ENCODE results near the gene OR51F2. TPM values are rescaled to one million over a fixed set of nuclear protein-coding genes. Genes with fewer than 3 reads are reported as not detected.
"Not testable (repeated sequence)": the region's sequence is repeated elsewhere in the genome, so short reads cannot be mapped to it uniquely, and the experiment has no call there.

OR51F2 gene
- total and polyA plus RNA-seq, 5 experiments from 2014 or later: not detected

DNA sequence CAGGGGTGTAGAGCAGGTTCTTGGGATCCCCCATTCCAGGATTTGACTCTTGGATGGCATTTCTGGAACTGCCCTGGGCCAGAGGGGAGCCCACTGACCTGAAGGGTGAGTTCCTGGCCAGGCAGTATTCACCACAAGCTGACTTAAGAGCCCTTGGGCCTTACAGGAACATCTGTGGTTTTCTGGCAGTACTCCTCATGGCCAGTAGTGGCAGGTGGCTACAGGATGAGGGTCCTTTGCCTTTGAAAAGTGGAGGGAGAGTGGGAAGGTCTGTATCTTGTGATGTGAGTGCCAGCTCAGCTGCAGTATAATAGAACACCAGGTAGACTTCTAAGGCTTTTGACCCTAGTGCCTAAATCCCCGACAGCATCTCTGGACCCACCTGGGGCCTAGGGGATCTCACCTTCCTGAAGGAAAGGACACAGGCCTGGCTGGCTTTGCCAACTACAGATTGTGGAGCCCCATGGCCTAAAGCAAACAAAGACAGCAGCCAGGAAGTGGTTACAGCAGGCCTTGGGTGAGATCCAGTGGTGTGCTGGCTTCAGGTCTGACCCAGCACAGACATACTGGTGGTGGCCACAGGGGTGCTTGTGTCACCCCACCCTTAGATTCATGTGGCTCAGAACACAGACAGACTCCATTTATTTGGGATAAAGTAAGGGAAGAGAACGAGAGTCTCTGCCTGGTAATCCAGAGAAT lies 18.9 kb downstream of the OR51F2 start:
- Mint-ChIP-seq H3K4me3 (no peak overlapping the region), H3K36me3 (no peaks in the 10 kb centered on the region), H3K27ac (no peak overlapping the region), H3K9me3 (peaks cover 0 to 2% (median 0%) of the 10 kb centered on the region in 9 donors), H3K4me1 (no peaks in the 10 kb centered on the region), H3K27me3 (peaks cover 2 to 22% (median 5%) of the 10 kb centered on the region in 5 donors)
- POLR2A ChIA-PET: no interaction called here
- DNase-seq (no peak), ATAC-seq (no peak)

GRCh38 chr11:4848908-4849532 lies 27.9 kb downstream of the OR51F2 start, which contains the start of gene OR51S1:
Gene OR51S1, minus strand, starts transcription at chr11:4849208. Its CDS starts 0 bp downstream, at chr11:4849208.
- H3K4me3 Mint-ChIP-seq: no peak within 1 kb of the TSS
- no peaks in the 10 kb centered on the region for H3K36me3 Mint-ChIP-seq
- POLR2A ChIA-PET: no interaction called here
- H3K27ac Mint-ChIP-seq: peak within 1 kb of the TSS in 1 of 10 donors; percentile 65
- peaks cover 0 to 2% (median 0%) of the 10 kb centered on the region in 9 donors for H3K9me3 Mint-ChIP-seq
- DNase-seq (no peak), ATAC-seq (no peak)
- peaks cover 1 to 25% (median 21%) of the 10 kb centered on the region in 5 donors for H3K27me3 Mint-ChIP-seq
- peaks cover 0 to 2% (median 0%) of the 10 kb centered on the region in 4 donors for H3K4me1 Mint-ChIP-seq

DNA sequence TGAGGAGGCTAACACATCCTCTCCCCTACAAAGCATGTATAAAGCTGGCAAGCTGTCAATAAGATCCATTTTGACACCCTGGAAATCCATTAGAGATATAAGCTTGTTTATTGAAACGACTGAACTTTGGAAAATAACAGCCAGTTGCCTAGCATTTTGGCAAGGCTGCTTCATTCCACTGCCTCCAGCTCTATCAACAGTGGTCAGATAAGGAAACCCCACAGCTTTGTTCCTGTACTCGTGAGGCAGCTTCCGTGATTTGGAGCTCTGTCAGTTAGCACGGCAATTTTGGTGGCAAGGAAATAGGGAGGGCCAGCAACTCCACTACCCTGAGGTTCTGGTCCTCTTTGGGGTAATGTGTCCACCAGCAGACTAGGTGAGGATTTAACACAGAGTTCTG lies 29.9 kb downstream of the OR51F2 start:
- H3K36me3 Mint-ChIP-seq: no peaks in the 10 kb centered on the region
- H3K4me1 Mint-ChIP-seq: peaks cover 0 to 2% (median 0%) of the 10 kb centered on the region in 4 donors
- DNase-seq (no peak), ATAC-seq (no peak)
- H3K9me3 Mint-ChIP-seq: peaks cover 0 to 9% (median 0%) of the 10 kb centered on the region in 9 donors
- no peak overlapping the region for H3K4me3 Mint-ChIP-seq
- no peak overlapping the region for H3K27ac Mint-ChIP-seq
- peaks cover 1 to 31% (median 21%) of the 10 kb centered on the region in 5 donors for H3K27me3 Mint-ChIP-seq
- POLR2A ChIA-PET: no interaction called here

DNA sequence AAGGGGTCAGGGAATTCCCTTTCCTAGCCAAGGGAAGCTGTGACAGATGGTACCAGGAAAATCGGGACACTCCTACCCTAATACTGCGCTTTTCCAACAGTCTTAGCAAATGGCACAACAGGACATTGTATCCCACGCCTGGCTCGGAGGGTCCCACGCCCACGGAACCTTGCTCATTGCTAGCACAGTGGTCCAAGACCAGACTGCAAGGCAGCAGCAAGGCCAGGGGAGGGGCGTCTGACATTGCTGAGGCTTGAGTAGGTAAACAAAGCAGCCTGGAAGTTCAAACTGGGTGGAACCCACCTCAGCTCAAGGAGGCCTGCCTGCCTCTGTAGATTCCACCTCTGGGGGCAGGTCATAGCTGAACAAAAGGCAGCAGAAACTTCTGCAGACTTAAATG lies 33.2 kb downstream of the OR51F2 start:
- H3K4me1 Mint-ChIP-seq, H3K4me3 Mint-ChIP-seq, H3K36me3 Mint-ChIP-seq, ATAC-seq, DNase-seq, POLR2A ChIA-PET, H3K27ac Mint-ChIP-seq: not testable (repeated sequence)
- peaks cover 1 to 16% (median 6%) of the 10 kb centered on the region in 5 donors for H3K27me3 Mint-ChIP-seq
- H3K9me3 Mint-ChIP-seq: peaks cover 0 to 10% (median 0%) of the 10 kb centered on the region in 9 donors

- H3K36me3 Mint-ChIP-seq: no peaks in the 10 kb centered on the region
- POLR2A ChIA-PET: no interaction called here
- peaks cover 0 to 11% (median 3%) of the 10 kb centered on the region in 9 donors for H3K9me3 Mint-ChIP-seq
- H3K4me3 Mint-ChIP-seq: no peak overlapping the region
- peaks cover 0 to 7% (median 1%) of the 10 kb centered on the region in 5 donors for H3K27me3 Mint-ChIP-seq
- DNase-seq (no peak), ATAC-seq (no peak)
- no peak overlapping the region for H3K27ac Mint-ChIP-seq
- H3K4me1 Mint-ChIP-seq: no peaks in the 10 kb centered on the region
Observed at GRCh38 chr11:4862447-4863236, 41.5 kb downstream of the OR51F2 start.

DNA sequence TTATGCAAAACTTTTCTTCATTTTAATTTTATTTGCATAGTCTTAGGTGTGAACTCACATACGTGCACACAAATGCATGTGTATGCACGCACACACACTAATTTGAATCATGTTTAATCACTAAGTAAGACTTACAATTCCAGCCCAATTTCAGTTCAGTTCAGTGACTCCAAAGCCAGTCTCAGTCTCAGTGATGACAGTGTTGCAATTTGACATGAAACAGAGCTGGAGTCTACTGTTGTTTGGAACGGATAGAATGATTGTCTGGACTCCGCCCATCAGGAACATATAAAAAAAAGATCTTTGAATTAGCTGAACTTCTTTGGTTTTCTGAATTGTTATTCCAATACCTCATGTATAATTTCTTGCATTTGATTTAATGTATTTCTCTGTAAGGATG lies 42.8 kb downstream of the OR51F2 start:
- POLR2A ChIA-PET: no interaction called here
- Mint-ChIP-seq H3K4me1 (no peaks in the 10 kb centered on the region), H3K27me3 (peaks cover 0 to 7% (median 1%) of the 10 kb centered on the region in 5 donors), H3K4me3 (no peak overlapping the region), H3K9me3 (peaks cover 0 to 11% (median 4%) of the 10 kb centered on the region in 9 donors), H3K27ac (no peak overlapping the region), H3K36me3 (no peaks in the 10 kb centered on the region)
- ATAC-seq (no peak), DNase-seq (no peak)

GRCh38 chr11:4865855-4866254 lies 44.7 kb downstream of the OR51F2 start:
- Mint-ChIP-seq H3K4me1 (no peaks in the 10 kb centered on the region), H3K36me3 (no peaks in the 10 kb centered on the region), H3K9me3 (peaks cover 0 to 10% (median 6%) of the 10 kb centered on the region in 9 donors), H3K27me3 (peaks cover 0 to 3% (median 0%) of the 10 kb centered on the region in 5 donors), H3K27ac (no peak overlapping the region), H3K4me3 (no peak overlapping the region)
- no peak for DNase-seq
- ATAC-seq: no peak
- POLR2A ChIA-PET: no interaction called here

Other genes with a start within 250 kb of the OR51F2 start
- gene OR52I2, start 239.6 kb upstream of the OR51F2 start, total RNA-seq: not detected
- gene OR52I2, start 239.6 kb upstream of the OR51F2 start, polyA plus RNA-seq: not detected
- not detected for gene OR52I1, start 227.3 kb upstream of the OR51F2 start, total RNA-seq
- gene OR52I1, start 227.3 kb upstream of the OR51F2 start, polyA plus RNA-seq: not detected
- 10 to 100 TPM; 22.2 to 24.2 TPM for gene TRIM68, start 213.1 kb upstream of the OR51F2 start, total RNA-seq
- 10 to 100 TPM; 11.1 to 16.1 (median 12.1) TPM for gene TRIM68, start 213.1 kb upstream of the OR51F2 start, polyA plus RNA-seq
- not detected for gene OR51D1, start 183.8 kb upstream of the OR51F2 start, total RNA-seq
- gene OR51D1, start 183.8 kb upstream of the OR51F2 start, polyA plus RNA-seq: not detected
- gene OR51E1, start 177.3 kb upstream of the OR51F2 start, total RNA-seq: not detected
- gene OR51E1, start 177.3 kb upstream of the OR51F2 start, polyA plus RNA-seq: not detected
- not detected for gene OR51E2, start 123.5 kb upstream of the OR51F2 start, total RNA-seq
- not detected for gene OR51E2, start 123.5 kb upstream of the OR51F2 start, polyA plus RNA-seq
- not detected for gene MMP26, start 116.5 kb upstream of the OR51F2 start, total RNA-seq
- gene MMP26, start 116.5 kb upstream of the OR51F2 start, polyA plus RNA-seq: not detected
- gene OR51F1, start 51.4 kb upstream of the OR51F2 start, total RNA-seq: not detected
- gene OR51F1, start 51.4 kb upstream of the OR51F2 start, polyA plus RNA-seq: not detected
- not detected for gene OR52R1, start 16.9 kb upstream of the OR51F2 start, total RNA-seq
- not detected for gene OR52R1, start 16.9 kb upstream of the OR51F2 start, polyA plus RNA-seq
- gene OR51S1, start 27.9 kb downstream of the OR51F2 start, total RNA-seq: not detected
- gene OR51S1, start 27.9 kb downstream of the OR51F2 start, polyA plus RNA-seq: not detected
- gene OR51T1, start 60.6 kb downstream of the OR51F2 start, total RNA-seq: not detected
- not detected for gene OR51T1, start 60.6 kb downstream of the OR51F2 start, polyA plus RNA-seq
- gene OR51A7, start 82.5 kb downstream of the OR51F2 start, total RNA-seq: not detected
- not detected for gene OR51A7, start 82.5 kb downstream of the OR51F2 start, polyA plus RNA-seq
- not detected for gene OR51G2, start 98.0 kb downstream of the OR51F2 start, total RNA-seq
- not detected for gene OR51G2, start 98.0 kb downstream of the OR51F2 start, polyA plus RNA-seq
- gene OR51G1, start 103.0 kb downstream of the OR51F2 start, total RNA-seq: not detected
- gene OR51G1, start 103.0 kb downstream of the OR51F2 start, polyA plus RNA-seq: not detected
- gene OR51A4, start 126.3 kb downstream of the OR51F2 start, total RNA-seq: not detected
- gene OR51A4, start 126.3 kb downstream of the OR51F2 start, polyA plus RNA-seq: not detected
- gene OR51A2, start 134.4 kb downstream of the OR51F2 start, total RNA-seq: not detected
- not detected for gene OR51A2, start 134.4 kb downstream of the OR51F2 start, polyA plus RNA-seq
- not detected for gene OR51L1, start 173.5 kb downstream of the OR51F2 start, total RNA-seq
- gene OR51L1, start 173.5 kb downstream of the OR51F2 start, polyA plus RNA-seq: not detected
- not detected for gene OR52J3, start 225.2 kb downstream of the OR51F2 start, total RNA-seq
- gene OR52J3, start 225.2 kb downstream of the OR51F2 start, polyA plus RNA-seq: not detected
- gene OR52E2, start 238.3 kb downstream of the OR51F2 start, total RNA-seq: not detected
- gene OR52E2, start 238.3 kb downstream of the OR51F2 start, polyA plus RNA-seq: not detected
- not detected for gene OR52E1, start 248.3 kb downstream of the OR51F2 start, total RNA-seq
- gene OR52E1, start 248.3 kb downstream of the OR51F2 start, polyA plus RNA-seq: not detected

Measured in naive thymus-derived CD8-positive, alpha-beta T cell (primary cell).